Non-pigmented ciliary epithelial cell (primary cell): ENCODE results near the gene NTHL1.

Source experiments
- DNase-seq: peaks from one replicate; pipeline ENCODE4 v3.0.0-alpha.2; 2010; ENCODE audit warnings: low read depth

NTHL1 gene

DNA sequence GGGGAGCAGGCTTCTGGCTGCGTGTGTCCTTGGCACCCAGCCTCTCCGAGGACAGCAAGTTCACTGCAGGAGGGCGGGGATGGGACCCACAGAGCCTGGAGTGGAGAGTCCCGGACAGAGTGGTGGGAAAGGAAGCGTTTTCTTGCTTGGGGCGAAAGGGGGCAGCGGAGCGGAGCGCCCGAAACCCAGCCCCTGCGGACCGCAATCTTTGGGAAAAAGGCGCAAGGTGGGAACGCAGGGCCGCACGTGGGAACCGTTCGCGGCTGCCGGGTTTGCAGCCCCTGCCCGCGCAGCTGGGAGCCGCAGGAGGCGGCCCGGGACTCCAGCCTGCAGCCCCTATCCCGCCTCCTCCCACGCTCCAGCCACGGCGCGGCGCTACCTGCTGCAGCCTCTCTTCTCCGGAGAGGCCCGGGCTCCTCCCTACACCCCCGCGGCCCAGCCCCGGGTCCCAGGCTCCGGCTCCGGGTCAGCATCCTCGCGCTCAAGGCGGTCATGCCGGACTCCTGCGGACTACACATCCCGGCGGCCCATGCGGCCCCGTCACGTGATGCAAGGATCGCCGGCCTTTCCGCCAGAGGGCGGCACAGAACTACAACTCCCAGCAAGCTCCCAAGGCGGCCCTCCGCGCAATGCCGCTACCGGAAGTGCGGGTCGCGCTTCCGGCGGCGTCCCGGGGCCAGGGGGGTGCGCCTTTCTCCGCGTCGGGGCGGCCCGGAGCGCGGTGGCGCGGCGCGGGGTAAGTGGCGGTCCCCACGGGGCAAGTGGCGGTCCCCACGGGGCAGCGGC, at the start of gene NTHL1, which contains the start of gene TSC2:
NTHL1 (minus strand) TSS at position 505 of the 786 bp plus-strand sequence; CDS start at position 494, 11 bp downstream.
TSC2 (plus strand) TSS at position 656 of the 786 bp plus-strand sequence. CDS start 631 bp downstream, outside the sequence.
- peak; percentile 77 for DNase-seq

GRCh38 chr16:2096853-2097595, 49.4 kb upstream of the NTHL1 start:
- no peak for DNase-seq

GRCh38 chr16:2095918-2096582, 48.4 kb upstream of the NTHL1 start:
- DNase-seq = no peak

- no peak for DNase-seq
These were observed 47.8 kb upstream of the NTHL1 start for GRCh38 chr16:2095315-2095853.

DNA sequence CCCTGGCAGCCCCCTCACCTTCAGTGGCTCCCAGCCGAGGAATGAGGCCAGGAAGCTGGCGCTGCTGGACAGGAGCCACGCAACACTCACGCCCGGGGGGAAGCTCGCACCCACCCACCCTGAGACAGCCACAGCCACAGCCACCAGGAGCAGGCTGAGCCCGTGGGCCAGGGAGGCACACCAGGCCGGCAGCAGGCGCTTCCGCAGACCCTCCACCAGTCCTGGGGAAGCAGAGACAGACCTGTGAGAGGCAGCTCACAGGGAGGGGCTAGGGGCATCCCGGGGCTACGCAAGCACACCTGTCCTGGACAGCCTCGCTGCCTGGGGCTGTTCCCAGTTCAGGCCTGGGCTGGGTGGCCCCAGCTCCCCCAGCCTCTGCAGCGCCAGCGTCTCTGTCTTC, 46.2 kb upstream of the NTHL1 start:
- no peak for DNase-seq

GRCh38 chr16:2092866-2093265, 45.2 kb upstream of the NTHL1 start:
- DNase-seq = no peak

DNA sequence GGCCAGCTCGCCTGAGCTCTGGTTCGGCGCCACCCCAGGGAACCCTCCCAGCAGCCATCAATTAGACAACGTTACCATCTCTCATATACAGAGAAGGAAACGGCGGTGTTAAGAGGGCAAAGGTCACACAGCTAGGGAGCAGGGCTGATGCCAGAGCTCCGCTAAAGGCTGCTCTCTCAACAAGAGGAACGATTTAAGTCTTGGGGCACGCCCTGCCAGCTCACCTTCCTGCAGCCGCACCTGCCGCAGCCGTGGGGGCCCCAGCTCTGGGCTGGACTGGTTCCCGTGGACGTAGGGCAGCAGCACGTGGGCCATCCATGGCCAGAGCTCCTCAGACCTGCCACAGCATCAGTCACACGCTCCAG, 44.6 kb upstream of the NTHL1 start:
- DNase-seq = no peak

GRCh38 chr16:2091547-2092255, 44.1 kb upstream of the NTHL1 start:
- no peak for DNase-seq

- DNase-seq = no peak
These were observed 43.3 kb upstream of the NTHL1 start for GRCh38 chr16:2090777-2091546.

DNA sequence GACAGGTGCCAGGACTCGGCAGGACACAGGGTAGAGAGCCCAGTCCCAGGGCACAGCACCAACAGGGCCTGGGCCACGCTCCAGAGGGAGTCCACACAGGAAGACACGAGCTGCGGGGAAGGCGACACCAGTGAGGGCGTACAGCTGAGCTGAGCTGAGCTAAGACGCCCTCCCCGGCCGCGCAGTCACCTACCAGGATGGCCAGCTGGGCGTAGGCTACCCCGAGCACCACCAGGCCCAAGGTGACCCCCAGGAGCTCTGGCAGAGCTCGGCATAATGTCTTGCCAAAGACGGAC, 42.8 kb upstream of the NTHL1 start:
- no peak for DNase-seq

- DNase-seq = no peak
These were observed 42.3 kb upstream of the NTHL1 start for GRCh38 chr16:2089706-2090480.

DNA sequence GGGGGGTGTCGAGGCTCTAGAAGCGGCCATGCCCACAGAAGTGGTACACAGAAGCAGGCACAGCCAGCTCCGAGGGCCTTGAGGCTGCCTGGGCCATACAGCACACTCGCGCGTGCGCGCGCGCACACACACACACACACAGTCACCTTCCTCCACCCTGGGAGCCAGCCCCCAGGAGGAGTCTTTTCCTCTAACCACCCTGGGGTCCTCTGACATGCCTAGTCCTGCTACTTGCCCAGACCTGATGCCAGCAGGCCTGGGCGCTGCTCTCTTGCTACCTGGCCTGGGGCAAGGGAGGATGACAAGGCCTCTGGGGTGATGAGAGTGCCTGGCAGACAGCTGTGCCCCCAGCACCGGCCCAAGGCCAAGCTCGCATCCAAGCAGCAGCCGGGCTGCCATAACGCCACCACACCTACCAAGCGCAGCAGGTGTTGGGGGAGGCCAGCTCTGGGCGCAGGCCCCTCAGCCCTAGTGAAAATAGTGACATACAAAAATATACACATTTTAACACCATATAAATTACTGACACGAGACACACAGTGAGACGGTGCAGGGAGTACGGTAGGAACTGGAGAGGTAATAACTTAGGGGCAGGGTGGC, 41.2 kb upstream of the NTHL1 start:
- no peak for DNase-seq

GRCh38 chr16:2087748-2088631, 40.4 kb upstream of the NTHL1 start:
- DNase-seq = no peak

DNA sequence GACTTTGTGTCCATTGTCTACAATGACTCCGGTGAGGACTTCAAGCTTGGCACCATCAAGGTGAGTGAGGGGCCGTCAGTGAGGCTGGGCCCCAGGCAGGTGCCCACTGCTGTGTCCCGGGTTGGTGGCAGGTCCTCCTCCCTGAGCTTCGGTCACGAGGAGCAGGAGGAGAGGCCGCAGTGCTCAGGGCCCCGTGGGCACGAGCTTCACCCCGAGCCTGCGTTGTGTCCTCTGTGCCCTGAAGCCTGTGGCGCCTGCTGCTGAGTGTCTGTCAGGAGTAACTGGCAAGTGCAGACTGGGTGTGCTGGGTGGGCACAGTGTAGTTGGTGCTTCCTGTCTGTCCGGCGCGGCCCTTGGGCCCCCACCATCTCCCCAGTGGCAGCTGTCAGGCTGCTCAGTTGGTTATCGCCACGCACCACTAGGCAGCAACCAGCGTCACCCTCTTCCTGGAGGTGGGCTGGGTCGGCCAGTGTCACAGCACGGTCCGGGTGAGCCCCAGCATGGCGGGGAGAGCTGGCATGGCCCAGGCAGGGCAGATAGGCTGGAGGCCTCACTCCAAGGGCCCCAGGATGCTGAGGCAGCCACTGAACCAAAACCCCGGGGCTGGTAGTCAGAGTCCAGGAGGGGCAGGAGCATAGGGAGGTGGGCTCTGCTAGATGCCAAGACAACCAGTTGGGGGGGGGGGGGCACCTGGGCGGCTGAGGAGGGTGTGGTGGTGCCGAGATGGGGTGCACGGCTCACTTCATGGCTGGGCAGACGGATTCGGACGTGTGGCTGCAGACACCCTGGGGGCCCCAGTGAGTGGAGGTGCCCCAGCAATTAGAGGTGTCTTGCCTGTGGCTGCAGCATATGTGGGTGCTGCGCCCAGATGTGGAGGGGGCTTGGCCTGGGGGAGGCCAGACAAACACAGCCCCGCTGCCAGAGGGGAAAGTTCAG, 39.4 kb upstream of the NTHL1 start:
- no peak for DNase-seq

DNA sequence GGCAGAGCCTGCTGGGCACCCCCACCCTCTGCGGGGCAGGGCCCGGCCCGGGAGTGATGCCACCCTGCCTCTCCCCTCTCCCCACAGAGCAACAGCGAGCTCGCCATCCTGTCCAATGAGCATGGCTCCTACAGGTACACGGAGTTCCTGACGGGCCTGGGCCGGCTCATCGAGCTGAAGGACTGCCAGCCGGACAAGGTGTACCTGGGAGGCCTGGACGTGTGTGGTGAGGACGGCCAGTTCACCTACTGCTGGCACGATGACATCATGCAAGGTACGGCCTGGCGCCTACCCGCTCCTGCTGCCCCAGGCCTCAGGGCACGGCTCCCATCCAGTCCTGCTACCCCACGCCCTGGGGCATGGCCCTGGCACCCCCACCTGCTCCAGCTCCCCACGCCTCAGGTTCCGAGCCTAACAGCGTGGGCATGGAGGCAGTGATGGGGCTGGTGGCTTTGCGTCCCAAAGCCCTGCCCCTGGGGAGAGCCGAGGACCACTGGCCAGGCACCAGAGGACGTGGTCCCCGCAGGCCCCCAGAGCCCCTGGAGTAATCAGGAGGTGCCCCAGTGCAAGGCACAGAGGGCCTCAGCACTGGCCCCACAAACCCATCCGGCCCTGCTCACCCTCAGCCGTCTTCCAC, 38.6 kb upstream of the NTHL1 start:
- DNase-seq = no peak

GRCh38 chr16:2085669-2086068, 38.0 kb upstream of the NTHL1 start:
- no peak for DNase-seq

DNA sequence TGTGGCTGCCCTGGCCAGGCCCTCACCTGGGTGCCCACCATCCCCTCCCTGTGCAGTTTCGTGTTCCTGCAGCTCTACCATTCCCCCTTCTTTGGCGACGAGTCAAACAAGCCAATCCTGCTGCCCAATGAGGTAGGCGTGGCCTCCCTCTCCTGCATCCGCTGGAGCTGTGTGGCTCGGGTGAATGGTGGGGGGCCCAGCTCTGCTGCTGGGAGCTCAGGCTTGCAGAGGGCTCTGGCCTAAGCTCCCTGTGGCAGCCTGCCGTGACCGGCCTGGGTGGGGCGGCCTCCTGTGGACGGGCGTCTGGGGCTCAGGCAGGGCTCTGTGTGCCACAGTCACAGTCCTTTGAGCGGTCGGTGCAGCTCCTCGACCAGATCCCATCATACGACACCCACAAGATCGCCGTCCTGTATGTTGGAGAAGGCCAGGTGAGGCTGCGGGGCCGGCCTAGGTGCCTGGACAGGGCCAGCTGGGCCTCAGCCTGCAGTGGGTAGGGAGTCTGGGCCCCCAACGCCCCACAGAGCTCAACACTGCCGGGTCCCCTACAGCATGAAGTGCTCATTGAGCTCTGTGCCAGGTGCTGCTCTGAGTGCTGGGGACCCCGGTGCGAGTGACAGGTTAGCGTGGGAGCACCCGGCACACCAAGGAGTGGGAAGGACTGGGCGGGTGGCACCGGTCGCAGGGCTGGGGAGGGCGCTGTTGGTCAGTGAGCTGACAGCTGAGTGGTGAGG, 37.4 kb upstream of the NTHL1 start:
- DNase-seq = no peak
